ENCODE data around the gene CFAP97D1.

CFAP97D1 gene

GRCh38 chr17:43780135-43780534, at the start of gene CFAP97D1:
TSS of gene CFAP97D1 (plus strand) at chr17:43780435. CDS start at chr17:43780463, 28 bp downstream.
- in situ Hi-C loops (cut with MboI; ENCODE audit: low sequenced_read_pairs), result no loop called here

GRCh38 chr17:43732958-43733357, 47.3 kb upstream of the CFAP97D1 start:
- in situ Hi-C loops (cut with MboI; ENCODE audit: low sequenced_read_pairs), result no loop called here

GRCh38 chr17:43733956-43734355, 46.3 kb upstream of the CFAP97D1 start:
- in situ Hi-C loops (cut with MboI; ENCODE audit: low sequenced_read_pairs), result no loop called here

- in situ Hi-C loops (cut with MboI; ENCODE audit: low sequenced_read_pairs), result no loop called here
Observed at GRCh38 chr17:43734376-43734775, 45.9 kb upstream of the CFAP97D1 start.

GRCh38 chr17:43736389-43736788, 43.8 kb upstream of the CFAP97D1 start:
- in situ Hi-C loops (cut with MboI; ENCODE audit: low sequenced_read_pairs), result no loop called here

- in situ Hi-C loops (cut with MboI; ENCODE audit: low sequenced_read_pairs), result no loop called here
Observed at GRCh38 chr17:43737722-43738121, 42.5 kb upstream of the CFAP97D1 start.

- in situ Hi-C loops (cut with MboI; ENCODE audit: low sequenced_read_pairs), result no loop called here
Observed at GRCh38 chr17:43740541-43740940, 39.7 kb upstream of the CFAP97D1 start.

GRCh38 chr17:43741636-43742035, 38.6 kb upstream of the CFAP97D1 start:
- in situ Hi-C loops (cut with MboI; ENCODE audit: low sequenced_read_pairs), result no loop called here

GRCh38 chr17:43745541-43745940, 34.7 kb upstream of the CFAP97D1 start:
- in situ Hi-C loops (cut with MboI; ENCODE audit: low sequenced_read_pairs), result no loop called here

- in situ Hi-C loops (cut with MboI; ENCODE audit: low sequenced_read_pairs), result no loop called here
Observed at GRCh38 chr17:43750153-43750552, 30.1 kb upstream of the CFAP97D1 start.

GRCh38 chr17:43753493-43754129, 26.6 kb upstream of the CFAP97D1 start:
- in situ Hi-C loops (cut with MboI; ENCODE audit: low sequenced_read_pairs), result no loop called here

GRCh38 chr17:43754947-43755346, 25.3 kb upstream of the CFAP97D1 start:
- in situ Hi-C loops (cut with MboI; ENCODE audit: low sequenced_read_pairs), result no loop called here

GRCh38 chr17:43755389-43755875, 24.8 kb upstream of the CFAP97D1 start:
- in situ Hi-C loops (cut with MboI; ENCODE audit: low sequenced_read_pairs), result no loop called here

GRCh38 chr17:43756201-43756600, 24.0 kb upstream of the CFAP97D1 start:
- in situ Hi-C loops (cut with MboI; ENCODE audit: low sequenced_read_pairs), result no loop called here

- in situ Hi-C loops (cut with MboI; ENCODE audit: low sequenced_read_pairs), result no loop called here
Observed at GRCh38 chr17:43757171-43757660, 23.0 kb upstream of the CFAP97D1 start.

GRCh38 chr17:43758086-43758485, 22.1 kb upstream of the CFAP97D1 start:
- in situ Hi-C loops (cut with MboI; ENCODE audit: low sequenced_read_pairs), result no loop called here

GRCh38 chr17:43758497-43759174, 21.6 kb upstream of the CFAP97D1 start, which contains the start of gene SOST:
TSS of gene SOST (minus strand) at chr17:43758791. CDS start at chr17:43758741, 50 bp downstream.
- in situ Hi-C loops (cut with MboI; ENCODE audit: low sequenced_read_pairs), result no loop called here

GRCh38 chr17:43759836-43760235, 20.4 kb upstream of the CFAP97D1 start:
- in situ Hi-C loops (cut with MboI; ENCODE audit: low sequenced_read_pairs), result loop anchor here (5.0 to 10.0 kb wide), 2 partner anchors 68 to 185 kb away; no protein-coding TSS in a partner anchor

- in situ Hi-C loops (cut with MboI; ENCODE audit: low sequenced_read_pairs), result loop anchor here (5.0 to 10.0 kb wide), 2 partner anchors 68 to 186 kb away; no protein-coding TSS in a partner anchor
Observed at GRCh38 chr17:43760254-43760852, 19.9 kb upstream of the CFAP97D1 start.

GRCh38 chr17:43766413-43767052, 13.7 kb upstream of the CFAP97D1 start:
- in situ Hi-C loops (cut with MboI; ENCODE audit: low sequenced_read_pairs), result loop anchor here (10.0 kb wide), 1 partner anchor 192 kb away; no protein-coding TSS in a partner anchor
